GM12891 (cell line): Measurements from ENCODE around the gene GALK2.

Experiments used
- POLR2A ChIP-seq: IDR thresholded peaks from 2 replicates; pipeline ENCODE4 v1.6.1; 2011; ENCODE audit warnings: low read depth, low read length, control low read depth
- POLR2AphosphoS5 ChIP-seq: IDR thresholded peaks from 2 replicates; pipeline ENCODE4 v1.6.1; 2011; ENCODE audit warnings: low read depth, low read length, control low read depth

DNA sequence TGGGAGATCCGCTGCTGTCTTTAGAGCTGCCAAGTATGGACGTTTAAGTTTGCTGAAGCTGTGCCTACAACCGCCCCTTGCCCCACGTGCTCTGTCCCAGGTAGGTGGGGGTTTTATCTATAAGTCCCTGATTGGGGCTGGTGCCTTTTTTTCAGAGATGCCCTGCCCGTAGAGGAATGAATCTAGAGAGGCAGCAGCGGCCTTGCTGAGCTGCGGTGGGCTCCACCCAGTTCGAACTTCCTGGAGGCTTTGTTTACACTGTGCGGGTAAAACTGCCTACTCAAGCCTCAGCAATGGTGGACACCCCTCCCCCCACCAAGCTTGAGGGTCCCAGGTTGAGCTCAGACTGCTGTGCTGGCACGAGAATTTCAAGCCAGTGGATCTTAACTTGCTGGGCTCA lies 169.6 kb downstream of the GALK2 start:
- TF ChIP-seq POLR2AphosphoS5, result no peak
- TF ChIP-seq POLR2A, result no peak
